HEK293 (cell line): ENCODE data around the gene ADAMTS8.

ENCODE experiments used
- CTCF ChIA-PET: fragments of 350-600 bp; formaldehyde crosslinking; extraction: SDS; loops from one replicate; lab custom pipeline; 2021; ENCODE audit warnings: antibody characterized with exemption; lab: Yijun Ruan, JAX
- POLR2A ChIA-PET: fragments of 300-600 bp; formaldehyde crosslinking; extraction: SDS; loops from one replicate; lab custom pipeline; 2020; ENCODE audit warnings: antibody characterized with exemption, inconsistent platforms; lab: Yijun Ruan, JAX
- H3K27ac ChIP-seq: fragments of 200-500 bp; sonication (Bioruptor generic); 2 replicates; pipeline ENCODE4 v1.5.1; 2014; ENCODE audit warnings: low read depth, low read length, control low read depth, inconsistent platforms; ENCODE audit errors: extremely low read depth
- H3K36me3 ChIP-seq, 2 experiments: fragments of 200-500 bp in 1 of 2; sonication (Bioruptor generic) in 1 of 2; 1 replicate in 1 of 2; 2 replicates in 1 of 2; pipeline ENCODE4 v1.5.1; 2014 to 2017; ENCODE audit warnings: inconsistent platforms in 2 of 2, low read length in 2 of 2; ENCODE audit not compliant: control insufficient read depth in 2 of 2, insufficient read depth in 1 of 2
- H3K4me1 ChIP-seq: fragments of 200-500 bp; sonication (Bioruptor generic); 2 replicates; pipeline ENCODE4 v1.5.1; 2014; ENCODE audit warnings: mild to moderate bottlenecking, low read length, inconsistent platforms; ENCODE audit not compliant: control insufficient read depth, insufficient read depth
- H3K4me3 ChIP-seq: 2 replicates; pipeline ENCODE4 v1.5.1; 2011; ENCODE audit warnings: low read depth, mild to moderate bottlenecking, control low read depth, low read length, moderate library complexity
- H3K9me3 ChIP-seq: fragments of 200-500 bp; sonication (Bioruptor generic); 2 replicates; pipeline ENCODE4 v1.5.1; 2014; ENCODE audit warnings: low read depth, low read length, inconsistent platforms; ENCODE audit not compliant: control insufficient read depth, insufficient read depth
- PRDM2 ChIP-seq: fragments of 450-650 bp; formaldehyde crosslinking; IDR thresholded peaks from 2 replicates; pipeline ENCODE4 v1.5.1; 2016; ENCODE audit warnings: missing biosample characterization, missing genetic modification characterization, borderline replicate concordance
- TCF7L2 ChIP-seq: IDR thresholded peaks from 2 replicates; pipeline ENCODE4 v1.6.1; 2011; ENCODE audit warnings: low read depth, mild to moderate bottlenecking, inconsistent platforms, low read length, moderate library complexity, borderline replicate concordance
- ZBTB1 ChIP-seq: fragments of 450-650 bp; formaldehyde crosslinking; IDR thresholded peaks from 2 replicates; pipeline ENCODE4 v1.5.1; 2016; ENCODE audit warnings: missing biosample characterization, missing genetic modification characterization
- ZBTB7A ChIP-seq: fragments of 450-650 bp; formaldehyde crosslinking; IDR thresholded peaks from 2 replicates; pipeline ENCODE4 v1.5.1; 2016; ENCODE audit warnings: low read depth, missing biosample characterization, missing genetic modification characterization
- ZFP69B ChIP-seq: fragments of 450-650 bp; formaldehyde crosslinking; IDR thresholded peaks from 2 replicates; pipeline ENCODE4 v1.5.1; 2016; ENCODE audit warnings: missing biosample characterization, missing genetic modification characterization
- ZNF10 ChIP-seq: fragments of 450-650 bp; formaldehyde crosslinking; IDR thresholded peaks from 2 replicates; pipeline ENCODE4 v1.5.1; 2017; ENCODE audit warnings: missing biosample characterization, missing genetic modification characterization
- ZNF155 ChIP-seq: fragments of 450-650 bp; formaldehyde crosslinking; IDR thresholded peaks from 2 replicates; pipeline ENCODE4 v1.5.1; 2016; ENCODE audit warnings: missing biosample characterization, missing genetic modification characterization
- ZNF184 ChIP-seq: fragments of 450-650 bp; IDR thresholded peaks from 2 replicates; pipeline ENCODE4 v1.5.1; 2018; ENCODE audit warnings: missing biosample characterization, mild to moderate bottlenecking, missing genetic modification characterization
- ZNF19 ChIP-seq: fragments of 450-650 bp; formaldehyde crosslinking; IDR thresholded peaks from 2 replicates; pipeline ENCODE4; 2016; ENCODE audit warnings: missing biosample characterization, missing genetic modification characterization, low read depth
- ZNF248 ChIP-seq: fragments of 450-650 bp; formaldehyde crosslinking; IDR thresholded peaks from 2 replicates; pipeline ENCODE4 v1.5.1; 2017; ENCODE audit warnings: missing biosample characterization, missing genetic modification characterization
- ZNF280D ChIP-seq: fragments of 450-650 bp; formaldehyde crosslinking; IDR thresholded peaks from 2 replicates; pipeline ENCODE4 v1.5.1; 2016; ENCODE audit warnings: missing biosample characterization, missing genetic modification characterization
- ZNF366 ChIP-seq: fragments of 450-650 bp; formaldehyde crosslinking; conservative IDR thresholded peaks from 2 replicates; pipeline ENCODE4 v1.5.1; 2016; ENCODE audit warnings: missing biosample characterization, missing genetic modification characterization
- ZNF404 ChIP-seq: fragments of 450-650 bp; formaldehyde crosslinking; IDR thresholded peaks from 2 replicates; pipeline ENCODE4 v1.5.1; 2017; ENCODE audit warnings: missing biosample characterization, missing genetic modification characterization
- ZNF501 ChIP-seq: fragments of 450-650 bp; formaldehyde crosslinking; IDR thresholded peaks from 2 replicates; pipeline ENCODE4 v1.5.1; 2016; ENCODE audit warnings: missing biosample characterization, missing genetic modification characterization
- ZNF610 ChIP-seq: fragments of 450-650 bp; formaldehyde crosslinking; IDR thresholded peaks from 2 replicates; pipeline ENCODE4 v1.5.1; 2016; ENCODE audit warnings: missing biosample characterization, missing genetic modification characterization, borderline replicate concordance
- ZNF626 ChIP-seq: fragments of 450-650 bp; sonication (Bioruptor Pico); formaldehyde crosslinking; IDR thresholded peaks from 2 replicates; pipeline ENCODE4 v1.5.1; 2018; ENCODE audit warnings: missing biosample characterization, missing genetic modification characterization, inconsistent platforms
- ZNF677 ChIP-seq: fragments of 450-650 bp; IDR thresholded peaks from 2 replicates; pipeline ENCODE4 v1.5.0; 2018; ENCODE audit warnings: missing biosample characterization, mild to moderate bottlenecking, missing genetic modification characterization, moderate library complexity
- TF ChIP-seq, protein P1 (sequence below): fragments of 450-650 bp; formaldehyde crosslinking; IDR thresholded peaks from 2 replicates; pipeline ENCODE4 v1.5.1; 2016; ENCODE audit warnings: missing biosample characterization, missing genetic modification characterization

ADAMTS8 gene

GRCh38 chr11:130472434-130472961 is 44.1 kb upstream of the ADAMTS8 start (continued):
- no peak for TF ChIP-seq ZNF280D (tag by site-specific recombination)

DNA sequence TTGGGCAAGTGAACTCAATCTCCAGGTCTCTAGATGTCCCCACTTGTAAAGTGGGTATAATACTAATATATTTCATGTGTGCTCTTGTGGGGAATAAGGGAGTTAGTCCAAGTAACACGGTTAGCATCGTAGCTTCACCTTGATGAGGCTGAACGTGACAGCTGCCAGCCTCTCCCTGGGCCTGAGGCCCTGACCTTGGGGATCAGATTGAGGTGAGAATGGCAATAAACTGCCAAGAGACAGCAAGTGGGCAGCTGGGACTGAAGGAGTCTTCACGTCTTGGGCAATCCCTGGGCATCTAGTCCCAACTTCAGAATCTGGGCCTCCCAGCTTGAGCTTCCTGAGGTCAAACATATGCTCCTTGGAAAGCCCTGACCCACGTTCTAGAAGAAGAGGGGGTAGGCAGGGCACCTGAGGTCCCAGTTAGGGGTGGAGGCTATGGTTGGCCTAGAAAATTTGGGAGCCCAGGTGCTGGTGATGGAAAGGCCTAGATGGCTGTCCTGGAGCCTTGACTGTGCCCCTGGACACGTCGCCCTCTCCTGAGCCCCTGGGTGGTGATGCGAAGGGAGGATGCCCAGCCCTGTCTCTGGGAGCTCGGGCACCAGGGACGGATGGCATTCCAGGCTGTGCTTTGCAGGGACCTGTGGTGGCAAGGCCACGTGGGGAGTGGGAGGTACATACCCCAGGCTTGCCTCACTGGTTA is 43.5 kb upstream of the ADAMTS8 start:
- CTCF ChIA-PET, result interaction anchor here (0.5 kb wide), 1 partner anchor 41 kb away, joined by 6 read pairs; no protein-coding TSS in a partner anchor
- peaks cover 0 to 12% of the 10 kb centered on the region in 2 experiments; a peak in 1 of 3 replicates for H3K36me3 ChIP-seq
- TF ChIP-seq ZNF626 (tag by site-specific recombination), result no peak
- TF ChIP-seq ZNF10 (tag by site-specific recombination), result no peak
- no peak for TF ChIP-seq ZNF184
- no peak for TF ChIP-seq ZNF155 (tag by site-specific recombination)
- TF ChIP-seq ZNF366 (tag by site-specific recombination), result no peak
- no peak for TF ChIP-seq ZBTB7A (tag by site-specific recombination)
- TF ChIP-seq ZNF610, result no peak
- no peak for TF ChIP-seq ZNF677
- no peak for TF ChIP-seq PRDM2
- TF ChIP-seq ZBTB1 (tag by site-specific recombination), result no peak
- TF ChIP-seq, protein P1, sequence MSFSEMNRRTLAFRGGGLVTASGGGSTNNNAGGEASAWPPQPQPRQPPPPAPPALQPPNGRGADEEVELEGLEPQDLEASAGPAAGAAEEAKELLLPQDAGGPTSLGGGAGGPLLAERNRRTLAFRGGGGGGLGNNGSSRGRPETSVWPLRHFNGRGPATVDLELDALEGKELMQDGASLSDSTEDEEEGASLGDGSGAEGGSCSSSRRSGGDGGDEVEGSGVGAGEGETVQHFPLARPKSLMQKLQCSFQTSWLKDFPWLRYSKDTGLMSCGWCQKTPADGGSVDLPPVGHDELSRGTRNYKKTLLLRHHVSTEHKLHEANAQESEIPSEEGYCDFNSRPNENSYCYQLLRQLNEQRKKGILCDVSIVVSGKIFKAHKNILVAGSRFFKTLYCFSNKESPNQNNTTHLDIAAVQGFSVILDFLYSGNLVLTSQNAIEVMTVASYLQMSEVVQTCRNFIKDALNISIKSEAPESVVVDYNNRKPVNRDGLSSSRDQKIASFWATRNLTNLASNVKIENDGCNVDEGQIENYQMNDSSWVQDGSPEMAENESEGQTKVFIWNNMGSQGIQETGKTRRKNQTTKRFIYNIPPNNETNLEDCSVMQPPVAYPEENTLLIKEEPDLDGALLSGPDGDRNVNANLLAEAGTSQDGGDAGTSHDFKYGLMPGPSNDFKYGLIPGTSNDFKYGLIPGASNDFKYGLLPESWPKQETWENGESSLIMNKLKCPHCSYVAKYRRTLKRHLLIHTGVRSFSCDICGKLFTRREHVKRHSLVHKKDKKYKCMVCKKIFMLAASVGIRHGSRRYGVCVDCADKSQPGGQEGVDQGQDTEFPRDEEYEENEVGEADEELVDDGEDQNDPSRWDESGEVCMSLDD (tag by site-specific recombination), result no peak
- no peak for TF ChIP-seq ZNF248 (tag by site-specific recombination)
- TF ChIP-seq ZFP69B, result no peak
- no peak for TF ChIP-seq ZNF19 (tag by site-specific recombination)
- no peak for TF ChIP-seq TCF7L2
- TF ChIP-seq ZNF501 (tag by site-specific recombination), result no peak
- no peak for TF ChIP-seq ZNF404
- no peaks in the 10 kb centered on the region for H3K4me1 ChIP-seq
- H3K9me3 ChIP-seq, result no peaks in the 10 kb centered on the region
- no peak overlapping the region for H3K27ac ChIP-seq
- H3K4me3 ChIP-seq, result no peak overlapping the region
- POLR2A ChIA-PET, result interaction anchor here (1.1 kb wide), 1 partner anchor 23 kb away, joined by 3 read pairs; the partner anchor contains the start of gene ADAMTS15
